Duodenal mucosa (tissue), 2 donors: Measurements from ENCODE around the gene BHLHE23.

Experiments
- H3K27ac ChIP-seq: one replicate; pipeline ENCODE4 v1.7.0; 2013; ENCODE audit warnings: low read depth, low read length
- H3K27me3 ChIP-seq, 2 donors: one replicate each; pipeline ENCODE4 v1.7.0; 2013; ENCODE audit warnings: low read length in 2 of 2, control low read depth in 1 of 2; ENCODE audit not compliant: insufficient read depth in 2 of 2, control insufficient read depth in 1 of 2
- H3K36me3 ChIP-seq, 2 donors: one replicate each; pipeline ENCODE4 v1.7.0; 2013; ENCODE audit warnings: low read length in 2 of 2, control low read depth in 1 of 2; ENCODE audit not compliant: insufficient read depth in 2 of 2, control insufficient read depth in 1 of 2
- H3K4me1 ChIP-seq, 2 donors: one replicate each; pipeline ENCODE4 v1.7.0; 2013; ENCODE audit warnings: low read length in 2 of 2, control low read depth in 1 of 2; ENCODE audit not compliant: insufficient read depth in 2 of 2, control insufficient read depth in 1 of 2
- H3K4me3 ChIP-seq, 2 donors: one replicate each; pipeline ENCODE4 v1.7.0; 2013; ENCODE audit warnings: low read length in 2 of 2, low read depth in 1 of 2
- H3K9ac ChIP-seq, 2 donors: one replicate each; pipeline ENCODE4 v1.7.0; 2013; ENCODE audit warnings: low read length in 2 of 2, low read depth in 1 of 2
- H3K9me3 ChIP-seq, 2 donors: one replicate each; pipeline ENCODE4 v1.7.0; 2013; ENCODE audit warnings: low read length in 2 of 2, control low read depth in 1 of 2; ENCODE audit not compliant: control insufficient read depth in 1 of 2

BHLHE23 gene

DNA sequence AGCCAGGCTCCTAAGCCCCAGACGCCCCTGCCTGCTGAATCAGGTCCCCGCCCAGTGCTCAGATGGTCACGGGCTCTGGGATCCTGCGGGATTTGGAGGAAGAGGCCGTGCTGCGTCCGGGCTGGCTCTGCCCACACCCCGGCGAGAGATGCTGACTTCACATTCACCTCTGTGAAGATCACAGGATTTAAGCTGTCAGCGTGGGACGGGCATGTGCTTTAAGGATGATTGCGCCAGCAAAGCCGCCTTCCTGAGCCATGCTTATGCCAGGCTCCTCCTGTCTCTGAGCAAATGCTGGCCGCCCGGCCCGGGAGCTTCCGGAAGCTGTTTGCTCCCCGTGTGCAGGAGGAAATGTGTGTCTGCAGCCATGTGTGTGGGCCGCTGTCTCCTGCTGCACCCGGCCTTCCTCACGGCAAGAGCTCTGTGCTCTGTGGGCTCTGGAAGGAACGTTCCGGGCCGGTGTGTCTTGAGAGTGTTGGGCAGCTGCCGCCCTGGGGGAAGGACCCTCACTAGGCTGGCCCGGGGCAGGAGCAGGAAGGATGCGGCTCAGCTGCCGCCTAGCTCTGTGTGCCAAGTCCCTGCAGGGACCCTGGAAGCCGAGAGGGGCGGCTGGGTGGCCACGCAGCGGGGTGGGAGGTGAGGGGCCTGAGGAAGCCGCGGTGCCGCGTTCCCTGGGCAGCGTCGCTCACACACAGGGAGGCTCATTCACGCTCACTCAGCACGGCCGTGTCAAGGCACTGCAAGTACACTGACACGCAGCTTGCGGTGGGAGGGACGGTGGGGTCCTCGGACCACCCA lies 19.0 kb upstream of the BHLHE23 start:
- H3K27me3 ChIP-seq: peaks cover 14 to 41% of the 10 kb centered on the region in 2 donors
- no peak overlapping the region for H3K4me3 ChIP-seq
- no peaks in the 10 kb centered on the region for H3K4me1 ChIP-seq
- no peaks in the 10 kb centered on the region for H3K36me3 ChIP-seq
- H3K27ac ChIP-seq: no peak overlapping the region
- H3K9me3 ChIP-seq: no peaks in the 10 kb centered on the region
- no peak overlapping the region for H3K9ac ChIP-seq

DNA sequence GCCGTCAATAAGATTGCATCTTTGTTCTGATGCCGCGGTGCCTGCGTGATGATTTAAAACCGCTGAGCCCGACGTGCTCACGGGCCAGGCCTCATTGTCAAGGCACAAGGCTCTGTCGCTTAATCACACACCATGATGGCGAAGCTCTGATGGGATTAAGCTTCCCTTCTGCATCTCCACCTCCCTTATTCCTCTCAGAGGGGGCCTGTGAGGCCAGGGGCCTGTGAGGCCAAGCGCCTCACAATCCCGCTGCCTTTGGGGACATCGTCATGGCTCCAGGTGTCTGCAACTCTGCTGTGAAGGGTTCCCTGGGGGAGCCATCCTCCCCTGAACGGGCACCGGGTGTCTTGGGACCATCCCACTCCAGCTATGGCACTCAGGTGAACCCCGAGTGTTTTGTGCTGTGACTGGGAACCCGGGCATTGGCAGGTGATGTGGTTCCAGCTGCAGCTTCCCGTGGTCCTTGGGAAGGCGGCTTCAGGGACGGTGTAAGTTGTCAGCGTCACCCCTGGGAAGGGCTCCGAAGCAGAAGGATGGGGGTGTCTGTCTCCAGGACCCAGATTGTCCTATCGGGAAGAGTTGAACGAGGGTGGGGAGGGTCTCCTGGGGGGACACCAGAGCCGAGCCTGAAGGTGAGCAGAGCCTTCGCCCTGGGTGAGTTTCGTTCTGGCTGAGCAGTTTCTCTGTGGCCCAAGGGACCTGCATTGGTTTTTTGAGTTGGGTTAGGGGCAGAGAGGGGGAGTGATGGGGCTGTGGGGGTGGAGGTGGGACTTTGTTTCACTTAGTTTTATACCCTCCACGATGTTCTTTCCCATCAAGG lies 18.0 kb upstream of the BHLHE23 start:
- H3K4me3 ChIP-seq: no peak overlapping the region
- H3K36me3 ChIP-seq: no peaks in the 10 kb centered on the region
- H3K9ac ChIP-seq: no peak overlapping the region
- no peak overlapping the region for H3K27ac ChIP-seq
- H3K9me3 ChIP-seq: no peaks in the 10 kb centered on the region
- peaks cover 14 to 45% of the 10 kb centered on the region in 2 donors for H3K27me3 ChIP-seq
- no peaks in the 10 kb centered on the region for H3K4me1 ChIP-seq

DNA sequence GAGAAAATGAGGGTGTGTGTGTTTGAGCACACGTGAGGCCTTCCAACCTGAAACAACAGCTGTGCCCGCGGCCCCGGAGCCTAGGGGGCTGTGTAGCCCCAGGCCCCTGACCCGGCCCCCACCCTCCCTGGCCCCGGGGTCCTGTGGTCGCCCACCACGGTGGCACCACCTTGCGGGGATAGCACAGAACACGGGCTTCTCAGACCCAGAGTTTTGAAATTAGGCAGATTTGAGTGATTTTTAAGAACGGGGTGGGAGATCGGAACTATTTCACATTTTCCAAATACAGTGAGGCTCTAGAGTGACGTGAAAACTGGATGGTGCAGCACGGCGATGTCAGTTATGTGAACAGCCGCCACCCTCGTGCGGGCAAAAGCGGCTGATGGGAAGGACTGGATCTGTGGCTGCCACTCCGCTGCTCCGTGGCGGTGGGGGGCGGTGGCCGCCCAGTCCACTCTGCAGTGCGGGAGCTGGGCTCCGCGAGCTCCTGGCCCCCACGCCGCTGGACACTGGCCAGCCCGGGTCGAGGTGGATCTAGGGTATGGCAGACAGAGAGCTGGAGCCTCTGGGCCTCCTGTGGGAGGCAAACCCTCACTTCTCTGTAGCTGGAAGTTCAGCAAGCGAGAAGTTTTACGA lies 17.3 kb upstream of the BHLHE23 start:
- Histone ChIP-seq H3K4me1 (no peaks in the 10 kb centered on the region), H3K9me3 (no peaks in the 10 kb centered on the region), H3K36me3 (no peaks in the 10 kb centered on the region), H3K9ac (no peak overlapping the region), H3K27me3 (peaks cover 14 to 45% of the 10 kb centered on the region in 2 donors), H3K27ac (no peak overlapping the region), H3K4me3 (no peak overlapping the region)

GRCh38 chr20:63023071-63023935 lies 16.5 kb upstream of the BHLHE23 start:
- H3K27ac ChIP-seq: no peak overlapping the region
- no peaks in the 10 kb centered on the region for H3K36me3 ChIP-seq
- H3K4me3 ChIP-seq: no peak overlapping the region
- H3K9ac ChIP-seq: no peak overlapping the region
- no peaks in the 10 kb centered on the region for H3K4me1 ChIP-seq
- peaks cover 14 to 47% of the 10 kb centered on the region in 2 donors for H3K27me3 ChIP-seq
- H3K9me3 ChIP-seq: no peaks in the 10 kb centered on the region

GRCh38 chr20:63022501-63022900 lies 15.7 kb upstream of the BHLHE23 start:
- Histone ChIP-seq H3K27me3 (peaks cover 12 to 51% of the 10 kb centered on the region in 2 donors), H3K9me3 (no peaks in the 10 kb centered on the region), H3K4me3 (no peak overlapping the region), H3K4me1 (no peaks in the 10 kb centered on the region), H3K9ac (no peak overlapping the region), H3K36me3 (no peaks in the 10 kb centered on the region), H3K27ac (no peak overlapping the region)

- no peaks in the 10 kb centered on the region for H3K36me3 ChIP-seq
- H3K27ac ChIP-seq: no peak overlapping the region
- H3K9ac ChIP-seq: no peak overlapping the region
- H3K4me1 ChIP-seq: no peaks in the 10 kb centered on the region
- H3K27me3 ChIP-seq: peaks cover 8 to 48% of the 10 kb centered on the region in 2 donors
- no peaks in the 10 kb centered on the region for H3K9me3 ChIP-seq
- no peak overlapping the region for H3K4me3 ChIP-seq
These were observed 14.9 kb upstream of the BHLHE23 start for GRCh38 chr20:63021356-63022321.

DNA sequence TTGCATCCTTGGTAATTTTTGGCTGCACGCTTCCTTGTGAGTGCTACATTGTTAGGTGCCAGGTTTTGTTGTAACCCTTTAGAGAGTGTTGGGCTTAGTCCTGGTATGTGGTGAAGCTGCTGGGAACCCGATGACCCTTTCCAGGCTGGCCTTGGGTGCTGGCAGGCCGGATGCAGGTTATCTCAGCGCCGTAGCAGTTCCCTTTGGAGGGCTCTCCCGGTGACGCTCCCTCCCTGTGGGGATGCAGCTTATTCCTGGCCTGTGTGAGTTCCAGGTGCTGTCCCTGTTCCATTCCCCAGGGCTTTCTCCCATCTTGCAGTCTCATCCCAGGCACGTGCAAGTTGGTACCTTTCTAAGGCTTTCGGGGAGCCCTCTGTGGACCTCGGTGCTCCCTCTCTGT lies 13.9 kb upstream of the BHLHE23 start:
- Histone ChIP-seq H3K9ac (no peak overlapping the region), H3K4me1 (no peaks in the 10 kb centered on the region), H3K27me3 (peaks cover 12 to 42% of the 10 kb centered on the region in 2 donors), H3K4me3 (no peak overlapping the region), H3K9me3 (no peaks in the 10 kb centered on the region), H3K27ac (no peak overlapping the region), H3K36me3 (no peaks in the 10 kb centered on the region)

DNA sequence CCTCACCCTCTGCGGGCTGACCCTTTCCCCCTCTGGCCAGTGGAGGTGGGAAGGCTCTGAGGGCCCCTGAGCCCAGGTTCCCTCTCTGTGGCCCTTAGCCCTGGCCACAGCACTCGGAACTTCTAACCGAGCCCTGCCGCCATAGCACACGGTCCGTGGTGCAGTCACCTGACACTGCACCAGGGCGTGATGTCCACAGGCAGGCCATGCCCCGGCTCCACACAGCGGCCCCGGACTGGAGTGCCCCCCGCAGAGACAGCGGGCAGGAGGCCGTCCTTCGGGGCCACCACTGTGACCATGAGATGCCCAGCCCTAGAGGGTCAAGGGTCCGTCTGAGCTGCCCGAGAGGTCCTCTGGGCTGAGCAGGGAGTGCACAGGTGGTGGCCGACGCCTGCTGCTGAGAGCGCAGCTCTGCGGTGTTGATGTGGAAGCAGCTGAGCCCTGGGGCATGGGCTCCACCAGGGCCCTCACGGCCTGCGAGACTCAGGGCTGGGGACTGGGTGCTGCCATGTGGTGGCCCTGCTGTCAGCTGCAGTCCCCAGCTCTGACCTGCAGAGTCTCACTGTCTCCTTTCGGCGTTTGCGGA lies 11.2 kb upstream of the BHLHE23 start:
- H3K27me3 ChIP-seq: peaks cover 24 to 42% of the 10 kb centered on the region in 2 donors

More for the DNA sequence above, 11.2 kb upstream of the BHLHE23 start:
- H3K9ac ChIP-seq: no peak overlapping the region
- H3K4me1 ChIP-seq: no peaks in the 10 kb centered on the region
- no peaks in the 10 kb centered on the region for H3K9me3 ChIP-seq
- no peak overlapping the region for H3K27ac ChIP-seq
- H3K36me3 ChIP-seq: no peaks in the 10 kb centered on the region
- H3K4me3 ChIP-seq: no peak overlapping the region
